Measurements from ENCODE around the gene GAGE12G. TPM values are rescaled to one million over a fixed set of nuclear protein-coding genes. Genes with fewer than 3 reads are reported as not detected.
"Not testable (repeated sequence)": the region's sequence is repeated elsewhere in the genome, so short reads cannot be mapped to it uniquely, and the experiment has no call there.

GAGE12G gene, protein sequence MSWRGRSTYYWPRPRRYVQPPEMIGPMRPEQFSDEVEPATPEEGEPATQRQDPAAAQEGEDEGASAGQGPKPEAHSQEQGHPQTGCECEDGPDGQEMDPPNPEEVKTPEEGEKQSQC
- total RNA-seq (ENCODE audit: low replicate concordance), result not detected in 2 replicates
- long read RNA-seq, result 0 reads

DNA sequence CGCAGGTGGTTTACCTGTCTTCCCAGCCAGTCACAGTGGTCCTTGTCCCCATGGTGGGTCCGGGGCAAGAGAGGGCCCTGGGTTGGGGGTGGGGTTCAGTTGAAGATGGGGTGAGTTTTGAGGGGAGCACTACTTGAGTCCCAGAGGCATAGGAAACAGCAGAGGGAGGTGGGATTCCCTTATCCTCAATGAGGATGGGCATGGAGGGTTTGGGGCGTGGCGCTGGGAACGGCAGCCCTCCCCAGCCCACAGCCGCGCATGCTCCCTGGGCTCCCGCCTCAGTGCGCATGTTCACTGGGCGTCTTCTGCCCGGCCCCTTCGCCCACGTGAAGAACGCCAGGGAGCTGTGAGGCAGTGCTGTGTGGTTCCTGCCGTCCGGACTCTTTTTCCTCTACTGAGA lies at the start of gene GAGE12G:
Gene GAGE12G, plus strand, starts transcription at position 301 of the 400 bp plus-strand sequence. CDS start 1,155 bp downstream, outside the sequence.
- H3K27ac Mint-ChIP-seq; H3K27me3 Mint-ChIP-seq; H3K4me3 Mint-ChIP-seq; DNase-seq (ENCODE audit: extremely low spot score, unreplicated experiment); H3K36me3 Mint-ChIP-seq; H3K4me1 Mint-ChIP-seq (ENCODE audit: unreplicated experiment); H3K9me3 Mint-ChIP-seq: not testable (repeated sequence)

DNA sequence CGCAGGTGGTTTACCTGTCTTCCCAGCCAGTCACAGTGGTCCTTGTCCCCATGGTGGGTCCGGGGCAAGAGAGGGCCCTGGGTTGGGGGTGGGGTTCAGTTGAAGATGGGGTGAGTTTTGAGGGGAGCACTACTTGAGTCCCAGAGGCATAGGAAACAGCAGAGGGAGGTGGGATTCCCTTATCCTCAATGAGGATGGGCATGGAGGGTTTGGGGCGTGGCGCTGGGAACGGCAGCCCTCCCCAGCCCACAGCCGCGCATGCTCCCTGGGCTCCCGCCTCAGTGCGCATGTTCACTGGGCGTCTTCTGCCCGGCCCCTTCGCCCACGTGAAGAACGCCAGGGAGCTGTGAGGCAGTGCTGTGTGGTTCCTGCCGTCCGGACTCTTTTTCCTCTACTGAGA lies 38.3 kb upstream of the GAGE12G start, which contains the start of gene GAGE12C:
Gene GAGE12C, plus strand, starts transcription at position 301 of the 400 bp plus-strand sequence. CDS start 1,155 bp downstream, outside the sequence.
- H3K4me1 Mint-ChIP-seq (ENCODE audit: unreplicated experiment); H3K27ac Mint-ChIP-seq; H3K36me3 Mint-ChIP-seq; H3K4me3 Mint-ChIP-seq; H3K27me3 Mint-ChIP-seq; DNase-seq (ENCODE audit: extremely low spot score, unreplicated experiment); H3K9me3 Mint-ChIP-seq: not testable (repeated sequence)

DNA sequence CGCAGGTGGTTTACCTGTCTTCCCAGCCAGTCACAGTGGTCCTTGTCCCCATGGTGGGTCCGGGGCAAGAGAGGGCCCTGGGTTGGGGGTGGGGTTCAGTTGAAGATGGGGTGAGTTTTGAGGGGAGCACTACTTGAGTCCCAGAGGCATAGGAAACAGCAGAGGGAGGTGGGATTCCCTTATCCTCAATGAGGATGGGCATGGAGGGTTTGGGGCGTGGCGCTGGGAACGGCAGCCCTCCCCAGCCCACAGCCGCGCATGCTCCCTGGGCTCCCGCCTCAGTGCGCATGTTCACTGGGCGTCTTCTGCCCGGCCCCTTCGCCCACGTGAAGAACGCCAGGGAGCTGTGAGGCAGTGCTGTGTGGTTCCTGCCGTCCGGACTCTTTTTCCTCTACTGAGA lies 28.8 kb upstream of the GAGE12G start, which contains the start of gene GAGE12D:
Gene GAGE12D, plus strand, starts transcription at position 301 of the 400 bp plus-strand sequence. CDS start 1,155 bp downstream, outside the sequence.
- not testable (repeated sequence) for H3K27ac Mint-ChIP-seq; H3K27me3 Mint-ChIP-seq; H3K36me3 Mint-ChIP-seq; H3K9me3 Mint-ChIP-seq; H3K4me3 Mint-ChIP-seq; H3K4me1 Mint-ChIP-seq (ENCODE audit: unreplicated experiment); DNase-seq (ENCODE audit: extremely low spot score, unreplicated experiment)

DNA sequence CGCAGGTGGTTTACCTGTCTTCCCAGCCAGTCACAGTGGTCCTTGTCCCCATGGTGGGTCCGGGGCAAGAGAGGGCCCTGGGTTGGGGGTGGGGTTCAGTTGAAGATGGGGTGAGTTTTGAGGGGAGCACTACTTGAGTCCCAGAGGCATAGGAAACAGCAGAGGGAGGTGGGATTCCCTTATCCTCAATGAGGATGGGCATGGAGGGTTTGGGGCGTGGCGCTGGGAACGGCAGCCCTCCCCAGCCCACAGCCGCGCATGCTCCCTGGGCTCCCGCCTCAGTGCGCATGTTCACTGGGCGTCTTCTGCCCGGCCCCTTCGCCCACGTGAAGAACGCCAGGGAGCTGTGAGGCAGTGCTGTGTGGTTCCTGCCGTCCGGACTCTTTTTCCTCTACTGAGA lies 19.2 kb upstream of the GAGE12G start, which contains the start of gene GAGE12E:
Gene GAGE12E, plus strand, starts transcription at position 301 of the 400 bp plus-strand sequence. CDS start 1,155 bp downstream, outside the sequence.
- not testable (repeated sequence) for H3K27me3 Mint-ChIP-seq; H3K4me1 Mint-ChIP-seq (ENCODE audit: unreplicated experiment); H3K4me3 Mint-ChIP-seq; DNase-seq (ENCODE audit: extremely low spot score, unreplicated experiment); H3K9me3 Mint-ChIP-seq; H3K36me3 Mint-ChIP-seq; H3K27ac Mint-ChIP-seq

DNA sequence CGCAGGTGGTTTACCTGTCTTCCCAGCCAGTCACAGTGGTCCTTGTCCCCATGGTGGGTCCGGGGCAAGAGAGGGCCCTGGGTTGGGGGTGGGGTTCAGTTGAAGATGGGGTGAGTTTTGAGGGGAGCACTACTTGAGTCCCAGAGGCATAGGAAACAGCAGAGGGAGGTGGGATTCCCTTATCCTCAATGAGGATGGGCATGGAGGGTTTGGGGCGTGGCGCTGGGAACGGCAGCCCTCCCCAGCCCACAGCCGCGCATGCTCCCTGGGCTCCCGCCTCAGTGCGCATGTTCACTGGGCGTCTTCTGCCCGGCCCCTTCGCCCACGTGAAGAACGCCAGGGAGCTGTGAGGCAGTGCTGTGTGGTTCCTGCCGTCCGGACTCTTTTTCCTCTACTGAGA lies 9.7 kb upstream of the GAGE12G start, which contains the start of gene GAGE12F:
Gene GAGE12F, plus strand, starts transcription at position 301 of the 400 bp plus-strand sequence. CDS start 1,155 bp downstream, outside the sequence.
- H3K9me3 Mint-ChIP-seq; DNase-seq (ENCODE audit: extremely low spot score, unreplicated experiment); H3K27ac Mint-ChIP-seq; H3K36me3 Mint-ChIP-seq; H3K4me3 Mint-ChIP-seq; H3K27me3 Mint-ChIP-seq; H3K4me1 Mint-ChIP-seq (ENCODE audit: unreplicated experiment): not testable (repeated sequence)

DNA sequence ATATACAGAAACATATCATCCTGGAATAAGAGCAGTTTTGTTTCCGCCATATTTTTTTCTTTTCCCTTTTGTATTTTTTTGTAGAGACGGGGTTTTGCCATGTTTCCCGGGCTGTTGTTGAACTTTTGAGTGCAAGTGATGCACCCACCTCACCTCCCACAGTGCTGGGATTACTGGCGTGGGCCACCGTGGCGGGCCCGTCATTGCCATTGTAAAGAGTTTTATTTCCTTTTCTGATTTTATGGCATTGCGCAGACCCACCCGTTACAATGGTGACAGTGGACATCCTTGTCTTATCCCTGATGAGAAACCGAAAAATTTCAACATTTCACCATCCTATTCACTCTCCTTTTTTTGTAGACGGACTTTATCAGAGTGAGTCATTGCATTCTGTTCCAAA lies 1.5 kb upstream of the GAGE12G start:
- not testable (repeated sequence) for H3K27ac Mint-ChIP-seq; H3K4me1 Mint-ChIP-seq (ENCODE audit: unreplicated experiment); H3K27me3 Mint-ChIP-seq; H3K4me3 Mint-ChIP-seq; H3K9me3 Mint-ChIP-seq; DNase-seq (ENCODE audit: extremely low spot score, unreplicated experiment); H3K36me3 Mint-ChIP-seq

DNA sequence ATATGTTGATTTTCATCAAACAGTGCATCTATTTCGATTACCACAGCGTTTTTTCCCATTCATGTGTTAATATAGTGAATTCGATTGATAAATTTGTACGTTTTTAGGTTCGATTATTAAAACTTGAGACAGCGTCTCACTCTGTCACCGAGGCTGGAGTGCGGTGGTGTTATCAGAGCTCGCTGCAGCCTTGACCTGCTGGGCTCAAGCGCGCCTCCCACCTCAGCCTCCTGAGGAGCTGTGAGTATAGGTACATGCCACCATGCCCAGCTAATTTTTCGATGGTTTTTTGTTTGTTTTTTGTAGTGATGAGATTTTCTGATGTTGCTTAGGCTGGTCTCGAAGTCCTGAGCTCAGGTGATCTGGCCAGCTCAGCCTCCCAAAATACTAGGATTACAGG lies 1.0 kb upstream of the GAGE12G start:
- H3K4me1 Mint-ChIP-seq (ENCODE audit: unreplicated experiment); H3K4me3 Mint-ChIP-seq; DNase-seq (ENCODE audit: extremely low spot score, unreplicated experiment); H3K27ac Mint-ChIP-seq; H3K9me3 Mint-ChIP-seq; H3K36me3 Mint-ChIP-seq; H3K27me3 Mint-ChIP-seq: not testable (repeated sequence)

DNA sequence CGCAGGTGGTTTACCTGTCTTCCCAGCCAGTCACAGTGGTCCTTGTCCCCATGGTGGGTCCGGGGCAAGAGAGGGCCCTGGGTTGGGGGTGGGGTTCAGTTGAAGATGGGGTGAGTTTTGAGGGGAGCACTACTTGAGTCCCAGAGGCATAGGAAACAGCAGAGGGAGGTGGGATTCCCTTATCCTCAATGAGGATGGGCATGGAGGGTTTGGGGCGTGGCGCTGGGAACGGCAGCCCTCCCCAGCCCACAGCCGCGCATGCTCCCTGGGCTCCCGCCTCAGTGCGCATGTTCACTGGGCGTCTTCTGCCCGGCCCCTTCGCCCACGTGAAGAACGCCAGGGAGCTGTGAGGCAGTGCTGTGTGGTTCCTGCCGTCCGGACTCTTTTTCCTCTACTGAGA lies 9.4 kb downstream of the GAGE12G start, which contains the start of gene GAGE12H:
Gene GAGE12H, plus strand, starts transcription at position 301 of the 400 bp plus-strand sequence. CDS start 1,155 bp downstream, outside the sequence.
- H3K4me3 Mint-ChIP-seq; H3K36me3 Mint-ChIP-seq; H3K27ac Mint-ChIP-seq; H3K27me3 Mint-ChIP-seq; H3K4me1 Mint-ChIP-seq (ENCODE audit: unreplicated experiment); H3K9me3 Mint-ChIP-seq; DNase-seq (ENCODE audit: extremely low spot score, unreplicated experiment): not testable (repeated sequence)

DNA sequence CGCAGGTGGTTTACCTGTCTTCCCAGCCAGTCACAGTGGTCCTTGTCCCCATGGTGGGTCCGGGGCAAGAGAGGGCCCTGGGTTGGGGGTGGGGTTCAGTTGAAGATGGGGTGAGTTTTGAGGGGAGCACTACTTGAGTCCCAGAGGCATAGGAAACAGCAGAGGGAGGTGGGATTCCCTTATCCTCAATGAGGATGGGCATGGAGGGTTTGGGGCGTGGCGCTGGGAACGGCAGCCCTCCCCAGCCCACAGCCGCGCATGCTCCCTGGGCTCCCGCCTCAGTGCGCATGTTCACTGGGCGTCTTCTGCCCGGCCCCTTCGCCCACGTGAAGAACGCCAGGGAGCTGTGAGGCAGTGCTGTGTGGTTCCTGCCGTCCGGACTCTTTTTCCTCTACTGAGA lies 19.0 kb downstream of the GAGE12G start, which contains the start of gene GAGE2A:
Gene GAGE2A, plus strand, starts transcription at position 301 of the 400 bp plus-strand sequence. CDS start 1,155 bp downstream, outside the sequence.
- not testable (repeated sequence) for H3K27ac Mint-ChIP-seq; H3K27me3 Mint-ChIP-seq; H3K36me3 Mint-ChIP-seq; H3K4me3 Mint-ChIP-seq; DNase-seq (ENCODE audit: extremely low spot score, unreplicated experiment); H3K9me3 Mint-ChIP-seq; H3K4me1 Mint-ChIP-seq (ENCODE audit: unreplicated experiment)

DNA sequence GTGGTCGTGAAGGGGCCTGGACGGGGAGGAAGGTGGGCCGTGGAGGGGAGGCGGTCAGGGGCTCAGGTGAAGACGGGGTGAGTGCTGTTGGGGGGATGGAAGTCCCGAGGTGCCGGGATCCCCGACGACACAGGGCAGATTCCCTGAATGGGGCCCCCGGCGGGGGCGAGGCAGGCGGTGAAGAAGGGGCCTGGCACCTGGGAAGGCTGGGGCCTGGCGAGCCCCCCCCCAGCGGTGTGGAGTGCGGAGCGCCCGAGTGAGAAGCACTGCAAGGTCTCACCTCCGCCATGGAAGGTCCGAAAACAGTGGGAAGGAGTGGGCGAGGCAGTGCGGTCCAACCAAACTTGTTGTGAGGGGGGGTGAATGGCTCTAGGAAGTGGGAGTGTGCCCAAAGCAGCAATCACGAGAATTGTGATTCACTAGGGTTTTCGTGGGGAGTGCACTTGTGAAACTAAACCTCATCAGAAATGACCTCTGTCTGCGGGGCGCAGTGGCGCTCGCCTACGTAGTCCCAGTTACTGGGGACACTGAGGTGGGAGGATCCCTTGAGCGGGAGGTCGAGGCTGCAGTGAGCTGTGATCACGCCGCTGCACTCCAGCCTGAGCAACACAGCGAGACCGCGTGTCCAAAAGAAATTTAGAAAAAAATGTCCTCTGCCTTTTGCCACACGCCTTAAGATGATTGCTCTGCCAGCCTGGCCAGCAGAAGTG lies 19.7 kb downstream of the GAGE12G start:
- H3K27me3 Mint-ChIP-seq; H3K27ac Mint-ChIP-seq; H3K36me3 Mint-ChIP-seq; H3K9me3 Mint-ChIP-seq; H3K4me3 Mint-ChIP-seq; H3K4me1 Mint-ChIP-seq (ENCODE audit: unreplicated experiment): not testable (repeated sequence)
- peak; percentile 82 for DNase-seq (ENCODE audit: extremely low spot score, unreplicated experiment)

DNA sequence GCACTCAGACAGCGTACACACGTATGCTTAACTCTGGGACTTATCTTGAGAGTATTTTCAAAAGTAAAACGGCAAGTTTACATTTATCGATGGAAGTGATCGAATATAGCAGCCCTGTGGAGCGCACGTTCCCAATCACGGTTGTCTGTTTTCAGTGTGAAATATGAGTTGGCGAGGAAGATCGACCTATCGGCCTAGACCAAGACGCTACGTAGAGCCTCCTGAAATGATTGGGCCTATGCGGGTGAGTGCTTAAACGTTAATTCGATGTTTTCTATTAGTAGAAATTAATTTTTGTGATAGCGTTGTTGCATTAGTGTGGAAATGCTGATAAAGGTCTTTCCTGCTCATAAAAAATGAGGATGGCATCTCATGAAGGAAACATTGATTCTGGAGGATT lies 20.3 kb downstream of the GAGE12G start:
- DNase-seq (ENCODE audit: extremely low spot score, unreplicated experiment); H3K36me3 Mint-ChIP-seq; H3K27me3 Mint-ChIP-seq: not testable (repeated sequence)

DNA sequence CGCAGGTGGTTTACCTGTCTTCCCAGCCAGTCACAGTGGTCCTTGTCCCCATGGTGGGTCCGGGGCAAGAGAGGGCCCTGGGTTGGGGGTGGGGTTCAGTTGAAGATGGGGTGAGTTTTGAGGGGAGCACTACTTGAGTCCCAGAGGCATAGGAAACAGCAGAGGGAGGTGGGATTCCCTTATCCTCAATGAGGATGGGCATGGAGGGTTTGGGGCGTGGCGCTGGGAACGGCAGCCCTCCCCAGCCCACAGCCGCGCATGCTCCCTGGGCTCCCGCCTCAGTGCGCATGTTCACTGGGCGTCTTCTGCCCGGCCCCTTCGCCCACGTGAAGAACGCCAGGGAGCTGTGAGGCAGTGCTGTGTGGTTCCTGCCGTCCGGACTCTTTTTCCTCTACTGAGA lies 28.5 kb downstream of the GAGE12G start, which contains the start of gene GAGE1:
Gene GAGE1, plus strand, starts transcription at position 301 of the 400 bp plus-strand sequence. CDS start 1,155 bp downstream, outside the sequence.
- not testable (repeated sequence) for DNase-seq (ENCODE audit: extremely low spot score, unreplicated experiment); H3K27me3 Mint-ChIP-seq; H3K36me3 Mint-ChIP-seq; H3K9me3 Mint-ChIP-seq; H3K27ac Mint-ChIP-seq; H3K4me3 Mint-ChIP-seq; H3K4me1 Mint-ChIP-seq (ENCODE audit: unreplicated experiment)

More for the DNA sequence above, 20.3 kb downstream of the GAGE12G start:
- H3K4me3 Mint-ChIP-seq; H3K9me3 Mint-ChIP-seq; H3K27ac Mint-ChIP-seq; H3K4me1 Mint-ChIP-seq (ENCODE audit: unreplicated experiment): not testable (repeated sequence)

Measured in type B pancreatic cell (in vitro differentiated cells).